SH-SY5Y (cell line): ENCODE data around the gene TECPR2.

ENCODE experiments used
- GATA2 ChIP-seq: IDR thresholded peaks from 2 replicates; pipeline ENCODE4 v1.6.1; 2011; ENCODE audit warnings: mild to moderate bottlenecking, low read depth, low read length
- GATA3 ChIP-seq: IDR thresholded peaks from 2 replicates; pipeline ENCODE4 v1.6.1; 2011; ENCODE audit warnings: low read depth, mild to moderate bottlenecking, low read length, moderate library complexity

- TF ChIP-seq GATA2: no peak
- TF ChIP-seq GATA3: no peak
Observed at GRCh38 chr14:102505775-102506625, 143.3 kb downstream of the TECPR2 start.
